PC-3 (cell line): ENCODE results near the gene ZNF746. TPM values are rescaled to one million over a fixed set of nuclear protein-coding genes. Genes with fewer than 3 reads are reported as not detected.
A peak's percentile ranks its signal among the peaks of the same experiment; 100 is the strongest.

Experiments used
- ATAC-seq: fragments of 200-7000 bp; cut with Tn5 transposase; 2 replicates; pipeline ENCODE4 v1.9.1; 2020; ENCODE audit warnings: mild to moderate bottlenecking, moderate library complexity
- BruUV-seq: library from RNA; stranded (reverse); fragments of 400-500 nt; replicated peaks from 2 replicates; lab custom pipeline; 2021; lab: Mats Ljungman, UMichigan
- CTCF ChIA-PET: fragments of 300-600 bp; sonication (Branson Sonifier 250); formaldehyde crosslinking; loops from one replicate; lab custom pipeline; 2022; ENCODE audit warnings: antibody characterized with exemption; lab: Charles Lee
- POLR2A ChIA-PET: fragments of 300-600 bp; sonication (Branson Sonifier 250); formaldehyde crosslinking; loops from one replicate; lab custom pipeline; 2022; ENCODE audit warnings: antibody characterized with exemption; ENCODE audit not compliant: unreplicated experiment; lab: Charles Lee
- DNase-seq: peaks from one replicate; pipeline ENCODE4 v3.0.0-alpha.2; 2015
- H2AFZ ChIP-seq: fragments of 300-600 bp; sonication (generic); 2 replicates; pipeline ENCODE4 v1.6.0; 2016; ENCODE audit warnings: antibody characterized with exemption, low read length
- H3F3A ChIP-seq: fragments of 300-600 bp; sonication (generic); one replicate; pipeline ENCODE4 v1.6.0; 2017; ENCODE audit warnings: antibody characterized with exemption, low read length, control low read depth, mild to moderate bottlenecking; ENCODE audit not compliant: unreplicated experiment
- H3K27ac ChIP-seq: fragments of 300-600 bp; sonication (generic); 2 replicates; pipeline ENCODE4 v1.5.1; 2016; ENCODE audit warnings: mild to moderate bottlenecking, low read length
- H3K27me3 ChIP-seq: fragments of 300-600 bp; sonication (generic); 2 replicates; pipeline ENCODE4 v1.6.1; 2016; ENCODE audit warnings: low read length, mixed read lengths
- H3K36me3 ChIP-seq: fragments of 300-600 bp; sonication (generic); 2 replicates; pipeline ENCODE4 v1.6.1; 2016; ENCODE audit warnings: low read depth, mixed run types, low read length, mixed read lengths
- H3K4me1 ChIP-seq: fragments of 300-600 bp; sonication (generic); 2 replicates; pipeline ENCODE4 v1.5.1; 2016; ENCODE audit warnings: low read length; ENCODE audit not compliant: insufficient read depth
- H3K4me2 ChIP-seq: fragments of 300-600 bp; sonication (generic); 2 replicates; pipeline ENCODE4 v1.6.0; 2016; ENCODE audit warnings: low read length
- H3K4me3 ChIP-seq: fragments of 300-600 bp; sonication (generic); 2 replicates; pipeline ENCODE4 v1.5.1; 2016; ENCODE audit warnings: mild to moderate bottlenecking, low read length, mixed read lengths
- H3K79me2 ChIP-seq: fragments of 300-600 bp; sonication (generic); 2 replicates; pipeline ENCODE4 v1.6.1; 2017; ENCODE audit warnings: low read length, mixed read lengths
- H3K9ac ChIP-seq: fragments of 300-600 bp; sonication (generic); 2 replicates; pipeline ENCODE4 v1.6.0; 2016; ENCODE audit warnings: mild to moderate bottlenecking, low read length
- H3K9me2 ChIP-seq: fragments of 300-600 bp; sonication (generic); replicated peaks from 2 replicates; pipeline ENCODE4 v1.6.1; 2016; ENCODE audit warnings: mixed run types, low read length, mixed read lengths
- H3K9me3 ChIP-seq: fragments of 300-600 bp; sonication (generic); 2 replicates; pipeline ENCODE4 v1.6.1; 2016; ENCODE audit warnings: low read length, mixed read lengths
- H4K20me1 ChIP-seq: fragments of 300-600 bp; sonication (generic); 2 replicates; pipeline ENCODE4 v1.6.1; 2016; ENCODE audit warnings: low read length, mixed read lengths
- EZH2 ChIP-seq: fragments of 300-600 bp; sonication (generic); IDR thresholded peaks from one replicate; pipeline ENCODE4 v1.6.1; 2017; ENCODE audit warnings: antibody characterized with exemption, mild to moderate bottlenecking, low read length; ENCODE audit not compliant: unreplicated experiment
- EZH2phosphoT487 ChIP-seq: fragments of 300-600 bp; sonication (generic); IDR thresholded peaks from 2 replicates; pipeline ENCODE4 v1.6.1; 2018; ENCODE audit warnings: mild to moderate bottlenecking, antibody characterized with exemption, low read length, borderline replicate concordance
- intact Hi-C: fragments of 100-400 bp; cut with micrococcal nuclease; formaldehyde crosslinking; loops from 2 replicates; pipeline ENCODE4 v1.9.0; 2023
- total RNA-seq: library from RNA; depleted of rRNA; stranded (reverse); fragments of >200 nt; gene quantifications from 2 replicates; pipeline ENCODE4 v1.2.3, GENCODE V29; 2014
- TF ChIP-seq, protein P1 (sequence below): fragments of 300-600 bp; sonication (generic); conservative IDR thresholded peaks from 2 replicates; pipeline ENCODE4 v1.5.1; 2017; ENCODE audit warnings: antibody characterized with exemption, low read depth, mild to moderate bottlenecking, low read length

ZNF746 gene
- total RNA-seq, 1 experiment from 2014 or later, result 19.6 TPM

DNA sequence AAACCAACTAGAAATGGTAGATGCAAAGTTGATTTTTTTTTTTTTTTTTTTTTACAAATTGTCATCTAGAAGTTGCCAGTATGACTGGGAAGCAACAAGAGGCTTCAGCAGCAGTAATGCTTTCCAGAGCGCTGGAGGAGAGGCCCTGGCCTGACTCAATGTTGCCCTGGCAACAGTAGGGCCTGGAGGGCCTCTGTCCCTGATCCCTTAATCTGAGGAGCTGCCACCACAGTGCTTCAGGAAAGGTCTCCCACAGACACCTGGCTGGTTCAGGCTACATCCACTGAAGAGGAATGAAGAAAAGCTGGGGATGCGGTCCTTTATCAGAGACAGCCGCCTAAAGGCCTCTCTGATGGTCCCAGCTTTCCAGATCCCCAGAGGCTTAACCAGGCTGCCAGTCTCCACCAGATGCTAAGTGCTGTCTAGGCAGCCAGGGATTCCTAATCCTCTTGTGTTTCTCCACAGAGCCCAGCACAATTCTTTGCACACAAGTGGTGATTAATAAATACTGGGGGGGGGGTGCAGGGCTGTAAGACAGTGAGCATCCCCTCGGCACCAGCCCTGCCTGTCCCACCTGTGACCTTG is 70.4 kb downstream of the ZNF746 start:
- no peak for TF ChIP-seq EZH2phosphoT487
- TF ChIP-seq, protein P1, sequence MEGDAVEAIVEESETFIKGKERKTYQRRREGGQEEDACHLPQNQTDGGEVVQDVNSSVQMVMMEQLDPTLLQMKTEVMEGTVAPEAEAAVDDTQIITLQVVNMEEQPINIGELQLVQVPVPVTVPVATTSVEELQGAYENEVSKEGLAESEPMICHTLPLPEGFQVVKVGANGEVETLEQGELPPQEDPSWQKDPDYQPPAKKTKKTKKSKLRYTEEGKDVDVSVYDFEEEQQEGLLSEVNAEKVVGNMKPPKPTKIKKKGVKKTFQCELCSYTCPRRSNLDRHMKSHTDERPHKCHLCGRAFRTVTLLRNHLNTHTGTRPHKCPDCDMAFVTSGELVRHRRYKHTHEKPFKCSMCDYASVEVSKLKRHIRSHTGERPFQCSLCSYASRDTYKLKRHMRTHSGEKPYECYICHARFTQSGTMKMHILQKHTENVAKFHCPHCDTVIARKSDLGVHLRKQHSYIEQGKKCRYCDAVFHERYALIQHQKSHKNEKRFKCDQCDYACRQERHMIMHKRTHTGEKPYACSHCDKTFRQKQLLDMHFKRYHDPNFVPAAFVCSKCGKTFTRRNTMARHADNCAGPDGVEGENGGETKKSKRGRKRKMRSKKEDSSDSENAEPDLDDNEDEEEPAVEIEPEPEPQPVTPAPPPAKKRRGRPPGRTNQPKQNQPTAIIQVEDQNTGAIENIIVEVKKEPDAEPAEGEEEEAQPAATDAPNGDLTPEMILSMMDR, result no peak
- no peak for TF ChIP-seq EZH2
- Histone ChIP-seq H3K9me3 (no peaks in the 10 kb centered on the region), H3K9me2 (no peaks in the 10 kb centered on the region), H2AFZ (no peak overlapping the region), H3K4me1 (no peaks in the 10 kb centered on the region), H3K79me2 (no peaks in the 10 kb centered on the region), H3K36me3 (no peaks in the 10 kb centered on the region), H4K20me1 (no peaks in the 10 kb centered on the region), H3K9ac (no peak overlapping the region), H3K27me3 (no peaks in the 10 kb centered on the region), H3K4me3 (no peak overlapping the region), H3K27ac (no peak overlapping the region), H3F3A (no peaks in the 10 kb centered on the region), H3K4me2 (no peak overlapping the region)
- ATAC-seq (no peak), DNase-seq (no peak)
- no TSS peak for BruUV-seq
- POLR2A ChIA-PET, result no interaction called here
- CTCF ChIA-PET, result no interaction called here
- intact Hi-C loops, result loop anchor here (10.0 kb wide), 1 partner anchor 198 kb away; no protein-coding TSS in a partner anchor

DNA sequence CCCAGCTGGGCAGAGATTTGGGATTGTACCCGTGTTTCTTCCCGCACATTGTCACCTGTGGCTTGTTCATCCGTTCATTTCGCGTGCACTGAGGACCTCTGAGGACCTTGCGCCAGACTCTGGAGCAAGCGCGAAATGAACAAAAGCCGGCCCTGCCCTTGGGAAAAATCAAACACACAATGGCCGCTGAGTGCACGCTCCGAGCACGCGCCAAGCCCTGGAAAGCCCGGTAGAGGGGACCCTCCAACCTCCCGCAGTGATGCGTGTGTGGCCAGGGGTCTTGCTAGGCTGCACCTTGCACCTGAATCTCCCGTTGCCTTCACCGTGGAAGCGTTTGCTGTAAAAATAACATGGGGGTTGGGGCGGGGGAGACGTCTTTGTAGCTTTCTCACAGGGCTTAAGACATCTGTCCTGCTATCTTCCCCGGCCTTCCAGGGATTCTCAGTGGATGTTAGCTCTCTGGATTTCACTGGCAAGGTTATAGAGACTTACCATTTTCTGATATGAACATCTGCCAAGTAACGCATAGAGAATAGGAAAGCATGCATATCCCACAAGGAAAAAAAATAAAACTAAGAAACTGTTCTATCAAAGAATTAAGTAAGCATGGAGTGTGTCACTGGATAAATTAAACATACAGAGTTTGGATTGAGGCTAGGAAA is 74.0 kb downstream of the ZNF746 start:
- Histone ChIP-seq H3K27me3 (no peaks in the 10 kb centered on the region), H3K9ac (no peak overlapping the region), H3K9me2 (no peaks in the 10 kb centered on the region), H3K4me1 (peaks cover 5% of the 10 kb centered on the region; the same call in 1 of the 2 replicates), H3K36me3 (no peaks in the 10 kb centered on the region), H3K9me3 (no peaks in the 10 kb centered on the region), H2AFZ (no peak overlapping the region), H3K27ac (no peak overlapping the region), H4K20me1 (no peaks in the 10 kb centered on the region), H3K79me2 (no peaks in the 10 kb centered on the region), H3K4me2 (no peak overlapping the region), H3F3A (no peaks in the 10 kb centered on the region), H3K4me3 (no peak overlapping the region)
- ATAC-seq (no peak), DNase-seq (no peak)
- BruUV-seq, result no TSS peak
- POLR2A ChIA-PET, result no interaction called here
- CTCF ChIA-PET, result interaction anchor here (0.6 kb wide), 1 partner anchor 296 kb away, joined by 12 read pairs; no protein-coding TSS in a partner anchor
- TF ChIP-seq EZH2phosphoT487, result no peak
- no peak for TF ChIP-seq EZH2
- TF ChIP-seq, protein P1, result no peak
- intact Hi-C loops, result loop anchor here (2.0 to 10.0 kb wide), 2 partner anchors 73 to 201 kb away; partner anchors contain the start of gene ZNF746

DNA sequence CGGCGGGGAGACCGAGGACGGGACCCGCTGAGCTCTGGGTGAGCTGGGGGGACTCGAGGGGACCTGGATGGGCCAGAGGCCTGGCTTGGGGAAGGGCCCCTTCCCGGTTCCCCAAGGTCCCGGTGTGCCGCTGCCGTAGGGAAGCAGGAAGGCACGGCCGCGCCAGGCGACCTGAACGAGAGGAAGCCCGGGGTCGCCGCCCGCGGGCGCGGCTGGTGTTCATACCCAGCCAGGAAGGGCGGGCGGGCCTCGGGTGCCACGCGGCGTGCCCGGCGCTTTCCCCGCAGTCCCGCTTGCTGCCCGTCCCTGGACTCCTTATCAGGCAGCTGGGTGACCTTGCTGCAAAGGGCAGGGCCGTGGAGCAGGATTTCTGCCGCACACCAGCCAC is 74.7 kb downstream of the ZNF746 start:
- no TSS peak for BruUV-seq
- Histone ChIP-seq H4K20me1 (no peaks in the 10 kb centered on the region), H3F3A (no peaks in the 10 kb centered on the region), H3K4me1 (peaks cover 5% of the 10 kb centered on the region; the same call in 1 of the 2 replicates), H3K9me2 (no peaks in the 10 kb centered on the region), H3K27ac (no peak overlapping the region), H3K4me3 (0 out of 2 replicates have a peak overlapping the region, but pooled peaks have one; percentile 31), H3K36me3 (no peaks in the 10 kb centered on the region), H3K79me2 (no peaks in the 10 kb centered on the region), H2AFZ (peak overlapping the region; percentile 79), H3K27me3 (no peaks in the 10 kb centered on the region), H3K9me3 (no peaks in the 10 kb centered on the region), H3K4me2 (0 out of 2 replicates have a peak overlapping the region, but pooled peaks have one; percentile 41), H3K9ac (no peak overlapping the region)
- ATAC-seq (no peak), DNase-seq (no peak)
- TF ChIP-seq EZH2phosphoT487 (no peak), EZH2 (no peak)
- TF ChIP-seq, protein P1, result no peak
- ChIA-PET POLR2A (no interaction called here), CTCF (interaction anchor here (0.6 kb wide), 1 partner anchor 295 kb away, joined by 12 read pairs; no protein-coding TSS in a partner anchor)
- intact Hi-C loops, result loop anchor here (1.0 to 10.0 kb wide), 5 partner anchors 37 to 202 kb away; partner anchors contain the start of genes ZNF746 and ZNF783
